SHP77 (cell line): Measurements from ENCODE around the gene ADH1B.
"Not testable (repeated sequence)": the region's sequence is repeated elsewhere in the genome, so short reads cannot be mapped to it uniquely, and the experiment has no call there.

ENCODE experiments used
- DNase-seq, 2 experiments: peaks; one replicate each; lab custom pipeline; 2025; lab: John Stamatoyannopoulos, UW

ADH1B gene

DNA sequence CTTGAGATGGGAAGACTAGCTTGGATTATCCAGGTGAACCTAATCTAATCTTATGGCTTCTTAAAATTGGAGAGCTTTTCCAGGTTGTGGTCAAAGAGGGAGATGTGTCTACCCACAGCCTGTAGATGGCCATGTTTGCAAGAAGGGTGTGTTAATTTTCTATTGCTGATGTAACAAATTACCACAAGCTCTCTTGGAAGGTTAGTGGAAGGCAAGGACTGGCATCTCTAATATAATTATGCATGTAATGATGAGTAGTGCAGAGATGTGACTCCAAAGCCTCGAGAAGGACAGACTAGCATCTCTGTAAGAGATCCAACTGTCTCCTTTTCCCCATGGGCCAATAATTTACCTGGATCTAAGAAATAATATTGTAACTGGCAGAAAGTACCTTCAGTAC is 3.2 kb upstream of the ADH1B start:
- no peak for DNase-seq

DNA sequence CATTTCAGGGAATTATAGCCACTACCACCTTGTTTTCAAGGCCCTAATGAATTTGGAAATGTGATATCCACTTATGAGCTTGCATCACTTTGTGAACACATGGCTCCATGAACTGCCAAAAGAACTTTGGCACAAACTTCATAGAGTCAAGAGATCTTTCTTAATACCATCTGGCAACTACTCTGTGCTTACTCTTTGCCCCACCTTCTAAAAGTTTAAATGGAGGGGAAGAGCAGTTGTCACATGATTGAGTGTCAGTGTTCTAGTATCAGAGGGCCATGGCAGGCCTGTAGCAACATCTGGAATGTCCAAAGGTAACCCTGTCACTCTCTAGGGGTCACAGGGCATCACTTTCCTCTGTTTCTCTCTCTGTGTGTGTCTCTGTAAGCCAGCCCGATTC is 2.6 kb upstream of the ADH1B start:
- no peak for DNase-seq

DNA sequence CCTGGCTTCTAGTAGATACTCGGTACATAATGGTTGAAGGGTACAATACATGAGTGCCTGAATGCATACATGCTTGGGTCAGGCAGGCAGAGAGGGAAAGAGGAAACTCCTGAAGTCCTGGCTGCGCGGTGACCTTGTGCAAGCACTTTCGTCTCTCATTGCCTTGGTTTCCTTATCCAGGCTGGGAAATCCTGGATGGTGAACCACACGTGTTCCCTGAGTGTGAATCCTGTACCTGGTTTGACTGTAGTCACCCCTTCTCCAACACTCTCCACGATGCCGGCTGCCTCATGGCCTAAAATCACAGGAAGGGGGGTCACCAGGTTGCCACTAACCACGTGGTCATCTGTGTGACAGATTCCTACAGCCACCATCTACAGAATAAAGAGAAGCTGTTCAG is 3.4 kb downstream of the ADH1B start:
- DNase-seq = not testable (repeated sequence)

DNA sequence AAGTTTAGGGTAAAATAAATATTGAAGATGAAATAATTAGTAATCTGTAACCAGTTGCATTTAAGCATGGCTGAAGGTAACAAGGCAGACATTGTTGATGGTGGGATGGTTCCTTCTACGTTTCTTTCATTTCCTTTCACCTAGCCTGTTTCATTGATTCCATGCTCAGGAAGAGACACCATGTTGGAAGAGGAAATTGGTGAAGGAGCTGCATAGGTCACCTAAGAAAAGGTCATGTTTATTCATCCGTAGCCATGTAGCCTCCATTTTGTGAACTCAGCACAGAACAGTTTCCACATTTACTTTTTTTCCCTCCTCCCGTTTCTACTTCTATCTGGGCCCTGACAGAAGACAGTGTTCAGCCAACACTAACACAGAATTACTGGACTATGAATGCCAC is 3.8 kb downstream of the ADH1B start:
- DNase-seq = no peak

DNA sequence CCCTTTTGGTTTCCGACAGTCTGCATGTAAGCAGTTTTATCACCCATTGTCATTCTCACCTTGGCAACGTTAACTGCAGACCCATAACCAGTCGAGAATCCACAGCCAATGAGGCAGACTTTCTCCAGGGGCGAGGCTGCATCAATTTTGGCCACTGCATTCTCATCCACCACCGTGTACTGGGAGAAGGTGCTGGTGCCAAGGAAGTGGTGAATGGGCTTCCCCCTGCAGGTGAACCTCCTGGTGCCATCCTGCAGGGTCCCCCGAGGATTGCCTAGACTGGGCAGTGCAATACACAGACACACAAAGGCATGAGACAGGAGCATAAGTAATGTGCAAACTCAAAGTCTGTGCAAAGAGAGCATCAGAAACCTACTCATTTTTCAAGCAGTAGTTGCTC is 5.4 kb downstream of the ADH1B start:
- DNase-seq = no peak

DNA sequence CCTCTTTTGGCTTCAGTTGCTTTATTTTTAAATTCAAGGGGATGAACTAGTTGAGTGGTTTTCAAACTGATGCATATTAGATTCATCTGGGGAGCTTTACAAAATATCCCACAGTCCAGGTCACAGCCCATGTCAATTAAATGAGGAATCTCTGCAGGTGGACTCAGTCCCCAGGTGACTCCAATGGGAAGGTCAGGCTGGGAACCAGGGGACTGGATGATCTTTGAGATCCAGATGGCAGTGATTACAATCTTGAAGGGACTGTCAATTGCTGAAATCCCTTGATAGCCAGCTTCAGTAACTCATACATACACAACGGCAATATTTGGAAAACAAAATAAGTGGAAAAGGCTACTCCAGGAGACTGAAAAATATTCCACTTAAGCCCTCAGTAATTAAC is 7.0 kb downstream of the ADH1B start:
- no peak for DNase-seq

DNA sequence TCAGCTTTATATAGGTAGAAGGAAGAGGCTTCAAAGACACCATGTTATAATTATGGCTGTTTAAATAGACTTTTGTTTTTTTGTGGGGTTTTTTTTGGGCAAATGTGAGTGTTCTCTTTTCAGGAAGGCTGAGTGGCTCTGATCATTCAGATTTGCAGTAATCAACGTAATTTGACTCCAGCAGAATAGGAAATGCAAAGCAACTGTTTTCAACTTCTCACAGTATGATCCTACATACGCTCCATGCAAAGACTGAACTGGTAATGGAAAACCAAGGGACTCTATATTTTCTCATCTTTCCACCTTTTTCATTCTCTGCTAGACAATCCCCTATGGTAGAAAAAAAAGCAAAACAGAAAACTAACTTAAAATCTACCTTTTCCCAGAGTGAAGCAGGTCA is 10.8 kb downstream of the ADH1B start:
- no peak for DNase-seq

DNA sequence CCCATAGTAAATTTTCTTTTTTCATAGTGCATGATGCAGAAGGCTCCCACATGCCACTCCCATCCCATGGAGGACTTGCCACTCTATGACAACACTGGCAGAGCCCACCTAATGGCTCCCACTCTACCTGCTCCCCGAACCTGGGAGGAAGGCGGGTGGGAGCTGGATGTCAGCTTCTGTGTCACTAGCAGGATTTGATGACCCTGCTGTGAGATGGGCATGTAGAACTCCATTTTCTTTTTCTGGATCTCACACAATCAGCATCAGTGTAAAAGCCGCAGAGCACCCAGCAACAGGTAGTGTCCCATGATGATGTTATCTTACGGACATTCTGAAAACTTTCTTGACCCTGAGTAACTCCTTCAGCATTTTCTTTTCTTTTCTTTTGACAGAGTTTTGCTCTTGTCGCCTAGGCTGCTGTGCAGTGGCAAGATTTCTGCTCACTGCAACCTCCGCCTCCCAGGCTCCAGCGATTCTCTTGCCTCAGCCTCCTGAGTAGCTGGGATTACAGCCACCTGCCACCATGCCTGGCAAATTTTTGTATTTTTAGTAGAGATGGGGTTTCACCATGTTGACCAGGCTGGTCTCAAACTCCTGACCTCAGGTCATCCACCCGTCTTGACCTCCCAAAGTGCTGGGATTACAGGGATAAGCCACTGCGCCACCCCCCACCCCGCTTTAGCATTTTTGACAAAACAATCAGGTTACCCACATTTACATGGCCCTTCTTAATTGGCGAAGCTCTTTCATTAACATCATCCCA is 15.4 kb downstream of the ADH1B start:
- no peak for DNase-seq

DNA sequence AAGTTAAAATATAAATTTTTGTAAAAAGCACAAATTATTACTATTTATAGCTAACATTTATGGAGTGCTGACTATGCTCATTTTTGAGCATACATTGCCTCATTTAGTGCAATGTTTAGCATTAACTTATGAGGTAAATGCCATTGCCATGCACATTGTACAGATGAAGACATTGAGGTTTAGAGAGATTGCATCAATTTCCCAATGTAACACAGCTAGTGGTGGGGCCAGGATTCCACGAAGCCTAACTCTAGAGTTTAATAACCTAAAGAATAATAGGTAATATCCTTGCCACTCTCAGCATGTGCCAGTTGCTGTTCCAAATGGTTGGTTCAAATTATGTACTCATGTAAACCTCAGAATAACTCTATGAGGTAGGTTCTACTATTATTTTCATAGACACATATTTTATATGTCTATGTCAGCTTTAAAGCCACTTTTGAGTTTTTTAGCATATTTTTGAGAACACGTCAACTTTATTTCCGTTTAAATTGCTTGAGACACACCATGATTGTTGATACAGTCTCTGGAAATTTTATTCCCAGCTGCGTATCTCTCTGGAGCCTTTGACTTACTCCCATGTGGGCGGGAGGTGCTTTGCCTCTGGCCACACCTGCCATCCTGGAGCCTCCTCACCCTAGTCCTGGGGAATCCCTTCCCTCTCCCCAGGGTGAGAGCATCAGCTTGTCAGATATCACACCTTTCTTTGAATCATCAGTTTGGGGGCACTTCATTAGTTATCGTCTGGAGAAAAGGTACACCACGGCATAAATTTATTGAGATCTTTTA is 19.6 kb downstream of the ADH1B start:
- DNase-seq = no peak

DNA sequence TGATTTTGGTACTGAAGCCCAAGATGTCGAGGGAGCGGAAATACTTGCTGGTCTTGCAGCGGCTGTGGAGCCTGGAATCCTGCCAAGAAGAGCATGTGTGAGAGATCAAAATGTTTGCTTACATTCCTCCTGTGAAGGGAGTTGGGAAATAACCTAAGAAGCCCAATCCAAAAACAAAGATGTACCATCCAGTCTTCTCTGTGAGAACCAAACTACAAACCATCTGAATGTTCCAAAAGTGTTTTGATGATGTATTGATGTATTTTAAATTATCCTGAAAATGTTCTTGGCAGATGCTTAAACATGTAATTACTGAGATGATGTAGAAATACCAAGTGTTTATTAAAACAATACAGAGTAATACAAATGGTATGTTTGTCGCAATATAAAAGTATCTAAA is 20.3 kb downstream of the ADH1B start:
- peak; percentile 24 to 44 for DNase-seq

DNA sequence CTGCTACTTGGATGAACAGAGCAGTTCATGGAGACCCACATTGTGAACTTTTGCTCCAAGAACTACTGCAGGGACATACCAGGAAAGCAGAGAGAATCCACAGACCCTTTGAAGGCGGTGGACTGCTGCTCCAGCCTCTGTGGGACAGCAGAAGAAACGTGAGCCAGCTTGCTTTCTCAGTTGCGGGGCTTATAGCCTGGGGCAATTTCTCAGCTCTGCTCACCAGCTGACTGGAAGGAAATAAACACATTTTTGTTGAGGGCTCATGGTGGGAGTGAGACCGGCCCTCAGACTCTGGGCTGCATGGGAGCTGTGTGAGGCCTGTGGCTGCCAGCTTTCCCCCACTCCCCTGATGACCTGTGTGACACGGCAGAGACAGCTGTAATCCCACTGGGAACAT is 27.8 kb downstream of the ADH1B start:
- DNase-seq = no peak

DNA sequence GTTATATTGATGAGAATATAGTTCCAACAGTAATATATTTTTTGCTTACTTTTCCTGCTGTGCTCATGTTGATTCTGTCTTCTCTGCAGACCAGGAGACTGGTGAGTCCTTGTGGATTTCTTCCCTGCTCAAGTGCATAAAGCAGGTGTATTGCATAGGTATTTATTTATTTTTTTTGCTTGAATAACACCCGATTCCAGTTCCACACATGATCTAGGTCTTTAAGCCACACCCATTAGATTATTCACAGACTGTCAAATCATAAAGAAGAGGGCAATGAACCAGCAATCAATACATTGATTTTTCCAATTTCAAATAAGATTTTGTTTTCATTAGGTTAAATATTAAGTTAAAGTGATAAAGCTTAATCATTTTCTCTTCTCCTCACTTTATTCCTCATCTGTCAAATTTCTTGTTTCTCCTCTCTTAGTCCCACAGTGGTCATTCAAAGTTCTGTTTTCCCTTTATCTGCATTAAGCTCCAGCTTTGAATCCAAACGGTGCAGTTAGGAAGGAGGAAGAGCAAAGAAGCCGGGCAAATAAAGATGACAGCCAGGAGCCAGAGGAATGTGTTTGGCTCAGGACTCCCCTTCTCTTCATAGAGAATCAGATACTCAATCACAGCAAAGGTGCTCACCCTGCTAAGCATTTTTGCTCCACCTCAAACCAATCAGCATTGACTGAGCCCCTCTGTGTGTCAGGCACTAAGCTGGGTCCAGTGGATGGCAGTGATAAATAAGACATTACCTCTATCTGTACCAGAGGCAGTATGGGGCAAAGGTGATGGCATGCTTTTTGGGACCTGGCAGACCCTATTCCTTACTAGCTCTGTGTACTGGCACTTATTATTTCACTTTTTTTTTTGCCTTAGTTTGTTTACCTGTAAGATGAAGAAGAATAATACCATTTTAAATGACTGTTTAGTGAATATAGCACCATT is 30.1 kb downstream of the ADH1B start, which contains the start of gene ADH1A:
Gene ADH1A (minus strand): TSS at position 138 of the 939 bp plus-strand sequence. CDS start 71 bp downstream, at position 67.
- no peak for DNase-seq

DNA sequence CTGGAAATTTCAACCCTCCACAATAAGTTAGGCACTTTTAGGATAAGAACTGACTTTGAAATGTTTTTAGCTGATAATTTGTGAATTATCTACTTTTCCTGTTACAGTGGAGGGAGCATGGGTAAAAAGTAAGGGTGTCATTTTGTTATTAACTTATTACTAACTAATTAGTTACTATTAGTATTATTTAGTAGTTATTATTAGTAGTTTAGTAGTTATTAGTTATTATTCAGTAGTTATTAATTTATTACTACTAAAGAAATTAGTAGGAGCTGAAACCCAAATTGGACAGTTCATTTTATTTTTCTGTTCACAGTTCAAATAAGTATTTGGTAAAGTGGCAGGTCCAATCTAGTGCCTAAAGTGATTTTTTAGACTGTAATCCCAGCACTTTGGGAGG is 35.8 kb downstream of the ADH1B start:
- DNase-seq = no peak

DNA sequence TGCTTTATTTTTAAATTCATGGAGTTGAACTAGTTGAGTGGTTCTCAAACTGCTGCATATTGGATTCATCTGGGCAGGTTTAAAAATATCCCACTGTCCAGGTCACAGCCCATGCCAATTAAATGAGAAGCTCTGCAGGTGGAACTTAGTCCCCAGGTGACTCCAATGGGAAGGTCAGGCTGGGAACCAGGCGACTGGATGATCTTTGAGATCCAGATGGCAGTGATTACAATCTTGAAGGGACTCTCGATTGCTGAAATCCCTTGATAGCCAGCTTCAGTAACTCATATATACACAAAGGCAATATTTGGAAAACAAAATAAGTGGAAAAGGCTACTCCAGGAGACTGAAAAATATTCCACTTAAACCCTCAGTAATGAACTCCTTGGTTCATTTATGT is 38.5 kb downstream of the ADH1B start:
- no peak for DNase-seq

DNA sequence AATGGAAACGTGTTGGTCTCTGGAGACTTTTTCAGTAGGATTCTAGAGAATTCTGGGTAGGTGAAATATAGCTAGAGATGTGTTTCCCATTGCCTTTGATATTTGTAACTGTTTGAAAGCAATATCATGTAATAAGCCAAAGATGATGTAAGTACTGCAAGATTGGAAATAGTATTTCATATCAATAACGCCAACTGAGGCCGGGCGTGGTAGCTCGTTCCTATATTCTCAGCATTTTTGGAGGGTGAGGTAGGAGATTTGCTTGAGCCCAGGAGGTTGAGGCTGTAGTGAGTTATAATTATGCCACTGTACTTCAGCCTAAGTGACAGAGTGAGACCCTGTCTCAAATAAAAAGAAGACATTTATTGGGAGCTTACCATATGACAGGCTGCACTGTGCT is 39.9 kb downstream of the ADH1B start:
- no peak for DNase-seq

DNA sequence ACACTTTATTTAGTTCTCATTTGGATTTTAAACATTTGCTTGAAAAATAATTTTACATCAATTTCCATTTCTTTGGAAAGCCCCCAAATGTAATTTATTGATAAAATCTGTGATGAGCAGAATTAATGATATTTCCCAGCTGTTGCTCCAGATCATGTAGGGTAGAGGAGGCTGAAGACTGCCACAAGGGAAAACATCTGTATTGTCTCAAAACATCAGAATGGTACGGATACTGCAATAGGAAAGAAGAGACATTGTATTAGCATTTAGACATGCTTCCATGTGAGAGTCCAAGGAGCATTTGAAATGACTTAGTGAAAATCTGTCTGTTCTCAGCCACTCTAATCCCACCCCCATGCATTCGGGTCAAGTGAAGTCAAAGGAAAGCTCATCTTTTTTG is 44.8 kb downstream of the ADH1B start:
- no peak for DNase-seq

DNA sequence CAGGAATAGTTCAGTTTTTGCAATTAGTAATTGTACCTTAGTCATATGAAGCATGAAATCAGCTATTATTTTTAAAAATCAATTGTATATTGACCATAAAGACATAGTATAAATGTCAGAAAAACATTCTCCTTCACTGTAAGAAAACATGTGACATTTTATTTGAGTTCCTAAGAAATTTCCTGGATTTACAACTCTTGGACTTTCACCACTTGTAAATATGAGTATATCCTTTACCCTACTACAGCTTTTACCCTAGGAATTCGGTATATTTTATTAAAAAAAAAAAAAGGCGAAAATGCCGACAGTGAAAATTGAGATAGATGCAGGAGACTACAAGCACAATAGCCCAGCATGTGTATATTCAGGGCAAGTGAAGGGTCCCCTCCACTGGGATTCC is 45.3 kb downstream of the ADH1B start:
- no peak for DNase-seq

DNA sequence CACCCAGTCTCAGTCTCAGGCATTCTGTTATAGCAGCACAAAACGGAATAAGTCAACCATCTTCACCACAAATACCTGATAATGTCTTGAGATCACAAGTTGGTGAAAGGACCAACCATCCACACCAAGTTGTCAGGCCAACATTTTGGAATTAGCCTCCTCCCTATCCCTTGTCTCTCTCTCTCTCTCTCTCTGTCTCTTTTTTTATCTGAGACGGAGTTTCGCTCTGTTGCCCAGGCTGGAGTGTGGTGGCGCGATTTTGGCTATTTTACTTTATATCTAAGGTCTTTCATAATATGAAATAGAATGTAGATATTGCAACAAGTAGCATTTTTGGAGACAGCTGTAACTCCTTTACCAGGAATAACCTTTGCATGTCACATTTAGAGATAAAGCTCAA is 46.2 kb downstream of the ADH1B start:
- no peak for DNase-seq

DNA sequence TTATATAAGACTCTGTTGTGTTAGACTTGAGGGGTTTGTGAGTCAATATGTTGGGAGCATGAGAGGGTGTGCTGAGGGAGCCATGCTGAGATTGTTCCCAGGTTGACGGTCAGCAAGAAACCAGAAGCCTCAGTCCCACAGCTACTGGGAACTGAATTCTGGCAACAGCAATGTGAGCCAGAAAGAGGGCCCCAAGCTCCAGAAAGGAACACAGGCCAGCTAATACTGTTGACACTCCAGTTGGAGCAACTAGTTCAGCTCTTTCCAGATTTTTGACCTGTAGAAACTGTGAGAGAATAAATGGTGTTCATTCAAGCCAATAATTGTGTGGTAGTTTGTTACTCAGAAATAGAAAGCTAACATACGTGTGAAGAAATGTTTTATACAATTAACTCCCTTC is 47.5 kb downstream of the ADH1B start:
- no peak for DNase-seq

DNA sequence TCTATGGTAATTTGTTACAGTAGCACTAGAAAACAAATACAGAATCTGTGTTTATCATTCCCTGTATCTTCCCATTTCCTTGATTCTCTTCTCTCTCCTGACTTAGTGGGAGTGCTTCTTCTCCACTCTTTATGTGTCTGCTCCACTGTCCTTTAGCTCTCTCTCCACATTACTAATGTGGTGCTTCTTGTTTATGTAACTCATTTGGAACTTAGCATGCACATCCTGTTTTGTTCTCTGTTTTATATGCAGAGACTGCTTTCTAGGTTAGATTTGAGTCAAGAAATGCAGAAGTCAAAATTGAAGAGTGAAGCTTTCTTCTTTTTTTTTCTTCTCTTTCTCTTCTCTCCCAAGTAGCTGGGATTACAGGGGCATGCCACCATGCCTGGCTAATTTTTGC is 56.3 kb downstream of the ADH1B start:
- no peak for DNase-seq
